SK-N-SH (cell line): ENCODE measurements around the gene HMGXB3. TPM values are rescaled to one million over a fixed set of nuclear protein-coding genes. Genes with fewer than 3 reads are reported as not detected.

Experiments used
- CTCF ChIA-PET: fragments of 300-600, 350-600 bp; formaldehyde crosslinking; extraction: SDS; loops from one replicate; lab custom pipeline; 2021; lab: Yijun Ruan, JAX
- POLR2A ChIA-PET: fragments of 350-600 bp; sonication (Branson Sonifier 250); formaldehyde crosslinking; extraction: SDS; loops from one replicate; lab custom pipeline; 2020; ENCODE audit warnings: antibody characterized with exemption, inconsistent platforms; lab: Yijun Ruan, JAX
- DNase-seq: peaks from one replicate; pipeline ENCODE4 v3.0.0; 2012
- H2AFZ ChIP-seq: fragments of 200-600 bp; sonication (generic); 2 replicates; pipeline ENCODE4 v1.8.1; 2016; ENCODE audit warnings: antibody characterized with exemption, mild to moderate bottlenecking, low read depth
- H3F3A ChIP-seq: fragments of 200-600 bp; sonication (generic); replicated peaks from 2 replicates; pipeline ENCODE3; 2016; ENCODE audit warnings: antibody characterized with exemption, mild to moderate bottlenecking; ENCODE audit not compliant: insufficient read depth
- H3K27ac ChIP-seq, 2 experiments: fragments of 200-500 bp in 1 of 2; fragments of 200-600 bp in 1 of 2; sonication (Bioruptor generic) in 1 of 2; sonication (generic), shearing (Covaris generic) in 1 of 2; 2 replicates each; pipeline versions ENCODE4 v1.5.1 to v1.6.1; 2014 to 2016; ENCODE audit warnings: low read depth in 2 of 2, inconsistent platforms in 1 of 2, low read length in 1 of 2, mild to moderate bottlenecking in 1 of 2, mixed read lengths in 1 of 2
- H3K27me3 ChIP-seq: fragments of 200-600 bp; sonication (generic), shearing (Covaris generic); 2 replicates; pipeline ENCODE4 v1.6.1; 2016; ENCODE audit warnings: mixed run types; ENCODE audit not compliant: insufficient read depth
- H3K36me3 ChIP-seq, 2 experiments: fragments of 200-500 bp in 1 of 2; fragments of 200-600 bp in 1 of 2; sonication (Bioruptor generic) in 1 of 2; sonication (generic) in 1 of 2; replicated peaks in 1 of 2; 2 replicates each; pipeline versions ENCODE3 to v1.5.1; 2014 to 2016; ENCODE audit warnings: low read length in 1 of 2, mild to moderate bottlenecking in 1 of 2; ENCODE audit not compliant: insufficient read depth in 2 of 2, control insufficient read depth in 1 of 2
- H3K4me1 ChIP-seq, 2 experiments: fragments of 200-500 bp in 1 of 2; fragments of 200-600 bp in 1 of 2; sonication (Bioruptor generic) in 1 of 2; sonication (generic), shearing (Covaris generic) in 1 of 2; 2 replicates each; pipeline versions ENCODE4 v1.5.1 to v1.6.1; 2014 to 2016; ENCODE audit warnings: low read depth in 1 of 2, low read length in 1 of 2, mixed run types in 1 of 2; ENCODE audit not compliant: insufficient read depth in 2 of 2, control insufficient read depth in 1 of 2
- H3K4me2 ChIP-seq: fragments of 200-600 bp; sonication (generic), shearing (Covaris generic); 2 replicates; pipeline ENCODE4 v1.6.1; 2017; ENCODE audit warnings: mixed run types
- H3K4me3 ChIP-seq, 2 experiments: fragments of 200-500 bp in 1 of 2; fragments of 200-600 bp in 1 of 2; sonication (Bioruptor generic) in 1 of 2; sonication (generic), shearing (Covaris generic) in 1 of 2; 2 replicates each; pipeline versions ENCODE4 v1.5.1 to v1.8.1; 2014 to 2016; ENCODE audit warnings: low read depth in 2 of 2, inconsistent platforms in 1 of 2, low read length in 1 of 2, mild to moderate bottlenecking in 1 of 2, mixed read lengths in 1 of 2, moderate library complexity in 1 of 2
- H3K79me2 ChIP-seq: fragments of 200-600 bp; sonication (generic); 2 replicates; pipeline ENCODE4 v1.8.1; 2017; ENCODE audit warnings: mild to moderate bottlenecking; ENCODE audit not compliant: insufficient read depth
- H3K9ac ChIP-seq: fragments of 200-600 bp; sonication (generic); 2 replicates; pipeline ENCODE4 v1.6.1; 2017; ENCODE audit warnings: mixed run types
- H3K9me2 ChIP-seq: fragments of 200-600 bp; sonication (generic); 2 replicates; pipeline ENCODE4 v1.6.1; 2017; ENCODE audit warnings: mixed run types
- H3K9me3 ChIP-seq: fragments of 200-600 bp; sonication (generic); 2 replicates; pipeline ENCODE4 v1.6.1; 2017; ENCODE audit warnings: mixed run types, mild to moderate bottlenecking, moderate library complexity
- H4K20me1 ChIP-seq: fragments of 200-600 bp; sonication (generic); 2 replicates; pipeline ENCODE4 v1.6.1; 2017; ENCODE audit warnings: mild to moderate bottlenecking, mixed run types; ENCODE audit not compliant: insufficient read depth
- CTCF ChIP-seq: fragments of 200-600 bp; sonication (generic); IDR thresholded peaks from 2 replicates; pipeline ENCODE4 v1.6.1; 2017; ENCODE audit warnings: antibody characterized with exemption, mild to moderate bottlenecking, moderate library complexity
- FOSL2 ChIP-seq: IDR thresholded peaks from 2 replicates; pipeline ENCODE4 v1.4.0; 2012; ENCODE audit warnings: low read depth, mild to moderate bottlenecking, moderate library complexity, borderline replicate concordance
- FOXJ3 ChIP-seq: sonication (generic); formaldehyde crosslinking; IDR thresholded peaks from 2 replicates; pipeline ENCODE4 v1.5.1; 2020; ENCODE audit warnings: mild to moderate bottlenecking, missing genetic modification reagents
- NFIC ChIP-seq: IDR thresholded peaks from 2 replicates; pipeline ENCODE4 v1.4.0; 2012; ENCODE audit warnings: borderline replicate concordance
- RAD21 ChIP-seq: IDR thresholded peaks from 2 replicates; pipeline ENCODE4 v1.6.1; 2012; ENCODE audit warnings: mild to moderate bottlenecking, low read length
- SMC3 ChIP-seq: IDR thresholded peaks from 2 replicates; pipeline ENCODE4 v1.6.1; 2012; ENCODE audit warnings: low read depth, low read length, improper control_type of control experiment
- TCF12 ChIP-seq: IDR thresholded peaks from 2 replicates; pipeline ENCODE4 v1.4.0; 2012
- WGBS: methylation state at CpG from one replicate; pipeline ENCODE4 v1.1.6; 2017; ENCODE audit warnings: low lambda C conversion rate; 5-methylcytosine and 5-hydroxymethylcytosine counted together
- polyA plus RNA-seq, 3 experiments: library from polyadenylated mRNA; depleted of rRNA; stranded (reverse); fragments of >200 nt; gene quantifications; 2 replicates each; pipeline ENCODE4 v1.2.3, GENCODE V29; 2012
- TF ChIP-seq, protein P1 (sequence below): IDR thresholded peaks from 2 replicates; pipeline ENCODE4; 2012

HMGXB3 gene
- polyA plus RNA-seq, 1 of the 3 experiments (the other 2 are of a cell fraction) = 28.8 TPM

DNA sequence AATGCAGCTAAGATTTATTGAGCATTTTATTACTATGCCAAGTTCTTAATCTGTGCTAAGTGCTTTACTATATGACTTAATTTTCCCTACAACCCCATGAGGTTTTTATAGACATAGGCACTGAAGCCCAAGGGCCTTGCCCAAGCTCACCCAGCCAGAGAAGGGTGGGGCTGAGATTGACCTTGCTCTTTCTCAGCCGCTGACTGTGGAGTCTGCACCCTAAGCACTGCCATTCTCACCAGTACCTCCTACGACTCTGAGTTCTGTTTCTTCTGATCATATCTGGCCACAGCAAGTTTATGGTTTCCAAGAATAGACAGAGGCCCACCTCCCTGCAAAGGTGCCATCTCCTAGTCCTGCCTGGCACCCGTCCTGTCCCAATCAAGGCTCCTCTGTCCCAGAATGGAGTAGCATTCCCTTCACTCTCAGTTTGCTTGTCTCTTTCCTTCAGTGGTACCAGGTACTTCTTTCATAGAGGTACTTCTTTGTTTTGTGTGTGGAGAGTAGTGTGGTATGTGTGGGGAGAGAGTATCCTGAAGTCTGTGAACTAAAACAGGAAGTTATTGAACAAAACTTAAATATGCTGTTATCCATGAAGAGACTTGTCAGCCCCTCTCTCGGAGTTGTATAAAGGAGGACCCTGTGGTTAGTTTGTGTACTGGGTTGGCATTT lies 43.3 kb downstream of the HMGXB3 start:
- peak; percentile 8; the same call in 1 of the 2 replicates for TF ChIP-seq TCF12
- TF ChIP-seq RAD21 = no peak
- TF ChIP-seq CTCF = no peak
- 0 out of 2 replicates have a peak, but pooled peaks have one; percentile 2 for TF ChIP-seq FOSL2
- TF ChIP-seq, protein P1, sequence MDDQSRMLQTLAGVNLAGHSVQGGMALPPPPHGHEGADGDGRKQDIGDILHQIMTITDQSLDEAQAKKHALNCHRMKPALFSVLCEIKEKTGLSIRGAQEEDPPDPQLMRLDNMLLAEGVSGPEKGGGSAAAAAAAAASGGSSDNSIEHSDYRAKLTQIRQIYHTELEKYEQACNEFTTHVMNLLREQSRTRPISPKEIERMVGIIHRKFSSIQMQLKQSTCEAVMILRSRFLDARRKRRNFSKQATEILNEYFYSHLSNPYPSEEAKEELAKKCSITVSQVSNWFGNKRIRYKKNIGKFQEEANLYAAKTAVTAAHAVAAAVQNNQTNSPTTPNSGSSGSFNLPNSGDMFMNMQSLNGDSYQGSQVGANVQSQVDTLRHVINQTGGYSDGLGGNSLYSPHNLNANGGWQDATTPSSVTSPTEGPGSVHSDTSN = 0 out of 2 replicates have a peak, but pooled peaks have one; percentile 2
- no peak for TF ChIP-seq SMC3
- H2AFZ ChIP-seq = no peak overlapping the region
- no peaks in the 10 kb centered on the region for H3K9me2 ChIP-seq
- H3K4me3 ChIP-seq = no peak overlapping the region
- H3F3A ChIP-seq = peaks cover 32% of the 10 kb centered on the region
- POLR2A ChIA-PET = no interaction called here
- H3K9ac ChIP-seq = peak overlapping the region; percentile 42; the same call in 1 of the 2 replicates
- H3K4me2 ChIP-seq = peak overlapping the region; percentile 62
- WGBS = 64% methylated on average over 4 of the region's 4 CpGs
- peaks cover 74 to 79% of the 10 kb centered on the region in 2 experiments for H3K36me3 ChIP-seq
- H4K20me1 ChIP-seq = no peaks in the 10 kb centered on the region
- H3K27me3 ChIP-seq = no peaks in the 10 kb centered on the region
- peaks cover 28% of the 10 kb centered on the region; the same call in 1 of the 2 replicates for H3K79me2 ChIP-seq
- CTCF ChIA-PET = interaction anchor here (1.0 kb wide), 1 partner anchor 10 kb away, joined by 3 read pairs; no protein-coding TSS in a partner anchor
- no peaks in the 10 kb centered on the region for H3K9me3 ChIP-seq
- peak overlapping the region; percentile 43 to 94 for H3K27ac ChIP-seq
- DNase-seq = no peak
- H3K4me1 ChIP-seq = peaks cover 6 to 22% of the 10 kb centered on the region in 2 experiments

- H3K9me3 ChIP-seq = no peaks in the 10 kb centered on the region
- peaks cover 32% of the 10 kb centered on the region for H3F3A ChIP-seq
- DNase-seq = no peak
- H3K4me1 ChIP-seq = peaks cover 6 to 22% of the 10 kb centered on the region in 2 experiments
- peak overlapping the region; percentile 62 for H3K4me2 ChIP-seq
- TF ChIP-seq NFIC = peak; percentile 66; the same call in 1 of the 2 replicates
- TF ChIP-seq FOXJ3 = no peak
- TF ChIP-seq, all 33 proteins: peak for 1
- H3K4me3 ChIP-seq = no peak overlapping the region
- no peaks in the 10 kb centered on the region for H3K27me3 ChIP-seq
- peak overlapping the region; percentile 42; the same call in 1 of the 2 replicates for H3K9ac ChIP-seq
- ChIA-PET CTCF (interaction anchor here (0.9 to 1.9 kb wide), 3 partner anchors 13 to 210 kb away, joined by 3 to 6 read pairs (median 3); partner anchors contain the start of gene SLC6A7), POLR2A (no interaction called here)
- no peaks in the 10 kb centered on the region for H4K20me1 ChIP-seq
- peak overlapping the region; percentile 43 to 94 for H3K27ac ChIP-seq
- H3K79me2 ChIP-seq = peaks cover 24% of the 10 kb centered on the region; the same call in 1 of the 2 replicates
- H3K36me3 ChIP-seq = peaks cover 72 to 80% of the 10 kb centered on the region in 2 experiments
- H3K9me2 ChIP-seq = no peaks in the 10 kb centered on the region
- no peak overlapping the region for H2AFZ ChIP-seq
These were observed 43.8 kb downstream of the HMGXB3 start for GRCh38 chr5:150044329-150044681.
